Pancreas (tissue), 10 donors: Measurements from ENCODE around the gene RBPMS2. TPM values are rescaled to one million over a fixed set of nuclear protein-coding genes. Genes with fewer than 3 reads are reported as not detected.
A peak's percentile ranks its signal among the peaks of the same experiment; 100 is the strongest.

ENCODE experiments used
- ATAC-seq, 4 donors: fragments of 200-7000 bp; cut with Tn5 transposase; one replicate each; pipeline versions ENCODE4 v1.8.0 to v1.9.1; 2020; ENCODE audit warnings: mild to moderate bottlenecking in 4 of 4, moderate library complexity in 4 of 4
- DNase-seq, 6 donors: peaks; one replicate each; pipeline ENCODE4 v3.0.0-alpha.2; 2020
- FAIRE-seq: peaks from 2 replicates; lab custom pipeline; 2012; peaks lifted over from hg19 to GRCh38; lab: Jason Lieb, UNC
- H3K27ac ChIP-seq, 4 donors: fragments of 200-600 bp; sonication (generic); 1 replicate in 3 of 4; 2 replicates in 1 of 4; pipeline versions ENCODE4 v1.5.0 to v1.8.0; 2020
- H3K27me3 ChIP-seq, 4 donors: fragments of 200-600 bp; one replicate each; pipeline ENCODE4 v1.8.0; 2021
- H3K36me3 ChIP-seq, 3 donors: fragments of 200-600 bp; sonication (generic) in 1 of 3; one replicate each; pipeline versions ENCODE4 v1.5.0 to v1.8.0; 2020 to 2021
- H3K4me1 ChIP-seq, 3 donors: fragments of 200-600 bp; one replicate each; pipeline ENCODE4 v1.8.0; 2021
- H3K4me3 ChIP-seq, 4 donors: fragments of 200-600 bp; sonication (generic) in 2 of 4; one replicate each; pipeline versions ENCODE4 v1.5.0 to v1.8.0; 2020 to 2021
- H3K9me3 ChIP-seq, 4 donors: fragments of 200-600 bp; one replicate each; pipeline ENCODE4 v1.8.0; 2021
- WGBS, 2 donors: extraction: QIAGEN DNeasy Blood & Tissue Kit; methylation state at CpG; one replicate each; pipeline ENCODE4 v1.1.7; 2013; 5-methylcytosine and 5-hydroxymethylcytosine counted together
- intact Hi-C, 3 donors: fragments of 100-400 bp; cut with DNase I; formaldehyde crosslinking; loops; one replicate each; pipeline versions ENCODE4 v1.11.1 to v1.14.2; 2022
- polyA plus RNA-seq, 2 donors: library from polyadenylated mRNA; stranded (reverse); fragments of 200-250 nt; gene quantifications; one replicate each; pipeline ENCODE4 v1.2.3, GENCODE V29; 2013
- total RNA-seq, 6 donors: library from RNA; stranded (reverse); fragmentation: NEBNext Ultra II Directional in 4 of 6; extraction: Animal tissue kit (Norgen Biotek cat#: 25700) in 4 of 6; gene quantifications; one replicate each; pipeline versions ENCODE4 v1.2.1 to v1.2.4, GENCODE V29; 2021 to 2023
- TF ChIP-seq, protein P1 (sequence below), 4 donors: fragments of 200-600 bp; sonication (generic) in 3 of 4; IDR thresholded peaks; one replicate each; pipeline versions ENCODE4 v1.5.0 to v1.8.0; 2021; ENCODE audit warnings: antibody characterized with exemption in 4 of 4
- donor health status: healthy with polysubstance abuse.
- donor health status: DM: no; HTN: no; CAD: no; lungs with moderate emphysema.
- donor health status: DM: no; HTN: no; CAD: no.
- donor health status: control.
- donor health status: control.
- donor health status: Bipolar disorder and iron deficiency.
- donor health status: DM: yes; HTN: yes; CAD: no.
- donor health status: DM: no; HTN: no; CAD: no.
- donor health status: DM: no; HTN: no; CAD: no.
- donor health status: DM: yes; HTN: yes; CAD: no.

RBPMS2 gene
- total and polyA plus RNA-seq, 8 donors: 0.52 to 2.3 (median 1.3) TPM

DNA sequence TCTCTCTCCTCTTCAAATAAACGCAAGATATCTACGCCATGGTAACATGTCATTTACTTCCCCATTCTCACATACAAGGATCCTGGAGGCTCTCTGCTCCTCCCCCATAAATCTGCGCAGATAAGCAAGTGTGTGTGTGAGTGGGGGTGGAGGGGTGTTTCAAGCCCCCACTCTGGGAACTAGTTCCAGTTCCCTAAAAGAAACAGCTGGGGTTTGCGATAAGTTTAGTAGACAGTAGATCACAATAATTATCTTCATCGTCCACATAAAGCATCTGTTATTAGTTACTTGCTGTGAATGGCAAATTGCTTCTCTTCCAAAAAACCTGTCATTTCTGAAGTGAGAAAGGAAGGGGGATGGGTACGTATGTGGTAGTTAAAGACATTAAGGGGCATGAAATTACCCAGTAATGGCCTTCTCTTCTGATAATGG lies 79.8 kb downstream of the RBPMS2 start:
- TF ChIP-seq, protein P1, sequence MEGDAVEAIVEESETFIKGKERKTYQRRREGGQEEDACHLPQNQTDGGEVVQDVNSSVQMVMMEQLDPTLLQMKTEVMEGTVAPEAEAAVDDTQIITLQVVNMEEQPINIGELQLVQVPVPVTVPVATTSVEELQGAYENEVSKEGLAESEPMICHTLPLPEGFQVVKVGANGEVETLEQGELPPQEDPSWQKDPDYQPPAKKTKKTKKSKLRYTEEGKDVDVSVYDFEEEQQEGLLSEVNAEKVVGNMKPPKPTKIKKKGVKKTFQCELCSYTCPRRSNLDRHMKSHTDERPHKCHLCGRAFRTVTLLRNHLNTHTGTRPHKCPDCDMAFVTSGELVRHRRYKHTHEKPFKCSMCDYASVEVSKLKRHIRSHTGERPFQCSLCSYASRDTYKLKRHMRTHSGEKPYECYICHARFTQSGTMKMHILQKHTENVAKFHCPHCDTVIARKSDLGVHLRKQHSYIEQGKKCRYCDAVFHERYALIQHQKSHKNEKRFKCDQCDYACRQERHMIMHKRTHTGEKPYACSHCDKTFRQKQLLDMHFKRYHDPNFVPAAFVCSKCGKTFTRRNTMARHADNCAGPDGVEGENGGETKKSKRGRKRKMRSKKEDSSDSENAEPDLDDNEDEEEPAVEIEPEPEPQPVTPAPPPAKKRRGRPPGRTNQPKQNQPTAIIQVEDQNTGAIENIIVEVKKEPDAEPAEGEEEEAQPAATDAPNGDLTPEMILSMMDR (IDR thresholded peaks at IDR 0.05): no peak
- no peak for FAIRE-seq
- Histone ChIP-seq H3K4me1 (peaks cover 11 to 51% (median 22%) of the 10 kb centered on the region in 3 donors), H3K9me3 (no peaks in the 10 kb centered on the region), H3K27ac (peak overlapping the region in 1 of 4 donors; percentile 37), H3K27me3 (no peaks in the 10 kb centered on the region), H3K4me3 (no peak overlapping the region), H3K36me3 (peaks cover 0 to 2% (median 0%) of the 10 kb centered on the region in 3 donors)
- WGBS, 2 donors: 62 to 69% methylated on average over 6 of the region's 6 CpGs
- ATAC-seq: peak in 2 of 4 donors; percentile 7 to 53
- DNase-seq: peak in 1 of 6 donors; percentile 50
- intact Hi-C loops: no loop called here

DNA sequence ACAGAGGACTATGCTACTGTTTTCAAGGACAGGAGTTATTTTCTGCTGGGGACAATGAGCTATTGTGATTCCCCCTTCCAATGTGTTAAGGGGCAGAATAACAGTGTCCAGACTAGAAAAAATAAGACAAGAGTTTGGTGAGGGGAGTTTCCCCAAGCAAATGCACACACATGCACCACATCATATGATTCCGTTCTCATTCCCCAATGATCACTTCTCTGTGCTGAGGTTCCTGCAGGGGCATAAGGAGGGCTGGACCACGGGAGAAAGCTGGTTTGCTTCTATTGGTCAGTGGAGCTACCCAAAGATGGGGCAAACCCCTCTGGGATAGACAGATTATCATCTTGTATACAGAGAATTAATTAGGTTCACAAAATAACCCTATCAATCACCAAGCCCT lies 80.6 kb downstream of the RBPMS2 start:
- Histone ChIP-seq H3K4me3 (no peak overlapping the region), H3K27me3 (no peaks in the 10 kb centered on the region), H3K9me3 (no peaks in the 10 kb centered on the region), H3K27ac (peak overlapping the region in 1 of 4 donors; percentile 22), H3K36me3 (peaks cover 0 to 9% (median 0%) of the 10 kb centered on the region in 3 donors), H3K4me1 (peaks cover 6 to 44% (median 14%) of the 10 kb centered on the region in 3 donors)
- peak in 1 of 4 donors; percentile 19 for ATAC-seq
- TF ChIP-seq, protein P1 (IDR thresholded peaks at IDR 0.05): no peak
- intact Hi-C loops: no loop called here
- FAIRE-seq: no peak
- WGBS, 2 donors: 85 to 88% methylated on average over 2 of the region's 2 CpGs
- no peak for DNase-seq

DNA sequence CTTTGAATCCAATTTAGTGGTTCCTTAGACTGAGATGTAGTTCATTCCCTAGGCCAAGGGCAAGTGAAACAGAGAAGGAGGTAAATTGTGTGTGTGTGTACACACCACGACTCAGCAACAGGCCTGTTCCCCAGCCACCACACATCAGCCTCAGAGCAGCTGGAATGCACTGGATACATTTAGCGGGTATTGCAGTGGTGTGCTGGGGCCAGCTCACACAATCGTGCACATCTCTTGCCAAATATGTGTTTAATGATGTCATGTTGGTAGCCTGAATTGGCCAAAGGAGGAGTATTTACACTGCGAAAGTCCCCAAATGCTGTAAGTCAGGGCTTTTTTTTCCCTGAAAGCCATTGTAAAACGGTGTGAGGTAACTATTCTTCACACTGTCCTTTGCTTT lies 82.3 kb downstream of the RBPMS2 start:
- Histone ChIP-seq H3K36me3 (peaks cover 0 to 18% (median 6%) of the 10 kb centered on the region in 3 donors), H3K9me3 (no peaks in the 10 kb centered on the region), H3K4me1 (peaks cover under 1 to 28% (median 5%) of the 10 kb centered on the region in 3 donors), H3K27ac (peak overlapping the region in 2 of 4 donors; percentile 6 to 44), H3K4me3 (no peak overlapping the region), H3K27me3 (no peaks in the 10 kb centered on the region)
- intact Hi-C loops: no loop called here
- 21 to 30% methylated on average over 5 of the region's 5 CpGs for WGBS, 2 donors
- DNase-seq (peak in 2 of 6 donors; percentile 32 to 37), ATAC-seq (peak; percentile 62 to 85 (median 74)), FAIRE-seq (no peak)
- TF ChIP-seq, protein P1 (IDR thresholded peaks at IDR 0.05): no peak

DNA sequence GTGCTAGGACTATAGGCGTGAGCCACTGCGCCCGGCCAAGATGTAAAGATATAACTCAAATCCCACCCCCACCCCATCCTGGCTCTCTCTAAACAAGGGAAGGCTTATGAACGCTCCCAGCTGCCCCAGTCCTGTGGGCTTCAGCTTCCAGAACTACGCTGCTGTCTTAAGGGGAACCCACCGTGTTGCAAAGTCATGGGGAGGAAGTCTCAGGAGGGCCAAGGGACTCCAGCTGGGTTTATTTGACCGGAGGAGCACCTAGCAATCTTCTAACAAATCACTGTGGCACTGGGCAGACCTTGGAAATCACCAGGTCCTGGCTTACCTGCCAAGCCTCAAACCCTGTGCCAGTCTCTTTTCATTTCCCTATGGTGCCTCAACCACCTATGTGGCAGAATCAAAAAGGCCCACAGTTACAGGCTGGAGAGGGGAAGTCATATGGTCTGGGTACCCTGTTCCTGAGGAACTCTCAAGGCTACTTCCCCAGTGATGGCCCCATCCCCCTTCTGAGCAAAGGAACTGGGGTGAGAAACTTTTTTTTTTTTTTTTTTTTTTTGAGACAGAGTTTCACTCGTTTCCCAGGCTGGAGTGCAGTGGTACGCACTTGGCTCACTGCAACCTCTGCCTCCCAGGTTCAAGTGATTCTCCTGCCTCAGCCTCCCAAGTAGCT lies 83.4 kb downstream of the RBPMS2 start:
- H3K27ac ChIP-seq: peak overlapping the region in 2 of 4 donors; percentile 17 to 44
- intact Hi-C loops: no loop called here
- peak in 1 of 6 donors; percentile 51 for DNase-seq
- peak in 2 of 4 donors; percentile 34 to 58 for ATAC-seq
- TF ChIP-seq, protein P1 (IDR thresholded peaks at IDR 0.05): no peak
- FAIRE-seq: no peak
- H3K9me3 ChIP-seq: no peaks in the 10 kb centered on the region
- H3K4me3 ChIP-seq: no peak overlapping the region
- 82 to 84% methylated on average over 9 of the region's 9 CpGs for WGBS, 2 donors
- no peaks in the 10 kb centered on the region for H3K27me3 ChIP-seq
- H3K4me1 ChIP-seq: peaks cover 0 to 20% (median 5%) of the 10 kb centered on the region in 3 donors
- peaks cover 0 to 22% (median 6%) of the 10 kb centered on the region in 3 donors for H3K36me3 ChIP-seq
